Muscle of leg (tissue), 11 donors: ENCODE data around the gene RIC3. TPM values are rescaled to one million over a fixed set of nuclear protein-coding genes. Genes with fewer than 3 reads are reported as not detected.

Source experiments
- DNase-seq: peaks from one replicate; pipeline ENCODE4 v3.0.0; 2013
- H3K27ac ChIP-seq: one replicate; pipeline ENCODE4 v1.5.1; 2013; ENCODE audit warnings: mild to moderate bottlenecking, low read length, control low read depth
- H3K27me3 ChIP-seq: one replicate; pipeline ENCODE4 v1.6.1; 2013; ENCODE audit warnings: low read length; ENCODE audit not compliant: control insufficient read depth, insufficient read depth
- H3K36me3 ChIP-seq: one replicate; pipeline ENCODE4 v1.6.1; 2013; ENCODE audit warnings: low read length; ENCODE audit not compliant: control insufficient read depth, insufficient read depth
- H3K4me1 ChIP-seq: one replicate; pipeline ENCODE4 v1.6.1; 2013; ENCODE audit warnings: low read length; ENCODE audit not compliant: control insufficient read depth, insufficient read depth
- H3K4me3 ChIP-seq: one replicate; pipeline ENCODE4 v1.5.1; 2013; ENCODE audit warnings: low read length, control low read depth
- H3K9me3 ChIP-seq: replicated peaks from 2 replicates; pipeline ENCODE4 v1.6.1; 2013; ENCODE audit warnings: low read depth, low read length; ENCODE audit not compliant: control insufficient read depth
- WGBS: methylation state at CpG from one replicate; pipeline ENCODE4 v1.1.5; 2013; ENCODE audit warnings: missing lambda C conversion rate; ENCODE audit not compliant: insufficient coverage; 5-methylcytosine and 5-hydroxymethylcytosine counted together
- polyA plus RNA-seq, 8 donors: library from polyadenylated mRNA; unstranded; fragments of 120-200 nt; gene quantifications; one replicate each; pipeline versions ENCODE4 v1.2.1 to v1.2.3, GENCODE V29; 2013; ENCODE audit warnings: inconsistent platforms in 1 of 8, low replicate concordance in 1 of 8; ENCODE audit not compliant: insufficient read length in 8 of 8, insufficient read depth in 1 of 8
- total RNA-seq: library from RNA; stranded (reverse); fragments of 120-200 nt; gene quantifications from one replicate; pipeline ENCODE4 v1.2.4, GENCODE V29; 2013

RIC3 gene
- total and polyA plus RNA-seq, 9 donors: 0.18 to 1.7 (median 0.39) TPM

DNA sequence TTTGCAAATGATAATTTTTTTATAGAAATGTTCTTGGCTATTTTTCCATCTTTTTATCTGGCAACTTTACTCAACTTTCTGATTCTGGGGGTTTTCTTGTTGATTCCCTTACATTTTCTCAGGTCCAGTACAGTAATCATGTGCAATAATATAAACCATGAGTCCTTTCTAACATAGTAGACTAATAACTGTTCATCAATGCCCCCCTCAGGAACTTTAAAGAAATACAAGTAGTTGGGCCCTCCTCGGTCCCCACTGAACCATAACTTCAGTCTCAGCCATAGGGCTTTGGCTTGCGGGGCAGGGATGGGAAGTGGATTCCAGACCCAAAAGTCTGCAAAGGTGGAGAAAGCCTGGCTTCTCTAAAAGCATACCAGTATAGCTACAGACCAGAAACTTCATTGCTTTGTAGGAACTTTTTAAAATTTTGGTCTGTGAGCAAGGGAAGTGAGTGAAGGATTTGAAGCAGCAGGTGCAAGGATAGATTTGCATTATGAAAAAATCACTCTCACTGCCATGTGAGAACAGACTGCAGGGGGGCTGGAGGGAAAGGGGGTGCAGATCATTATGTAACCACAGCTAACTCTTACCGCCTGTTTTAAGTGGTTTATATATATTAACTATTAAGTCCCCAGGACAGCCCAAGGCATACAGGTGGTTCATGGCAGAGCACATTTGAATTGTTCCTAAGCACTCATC, 98.3 kb downstream of the RIC3 start:
- H3K27me3 ChIP-seq: peaks cover 21% of the 10 kb centered on the region
- no peak overlapping the region for H3K4me3 ChIP-seq
- H3K9me3 ChIP-seq: no peaks in the 10 kb centered on the region
- peak; percentile 57 for DNase-seq
- no peak overlapping the region for H3K27ac ChIP-seq
- no CpG with 5 or more reads among the region's 3 CpGs for WGBS
- H3K36me3 ChIP-seq: no peaks in the 10 kb centered on the region
- H3K4me1 ChIP-seq: peaks cover 23% of the 10 kb centered on the region

- no peak overlapping the region for H3K4me3 ChIP-seq
- 76% methylated on average over 3 of the region's 8 CpGs for WGBS
- peaks cover 21% of the 10 kb centered on the region for H3K27me3 ChIP-seq
- no peaks in the 10 kb centered on the region for H3K9me3 ChIP-seq
- H3K4me1 ChIP-seq: peaks cover 23% of the 10 kb centered on the region
- no peaks in the 10 kb centered on the region for H3K36me3 ChIP-seq
- no peak overlapping the region for H3K27ac ChIP-seq
- DNase-seq: no peak
These were observed 99.1 kb downstream of the RIC3 start for GRCh38 chr11:8069771-8070170.

DNA sequence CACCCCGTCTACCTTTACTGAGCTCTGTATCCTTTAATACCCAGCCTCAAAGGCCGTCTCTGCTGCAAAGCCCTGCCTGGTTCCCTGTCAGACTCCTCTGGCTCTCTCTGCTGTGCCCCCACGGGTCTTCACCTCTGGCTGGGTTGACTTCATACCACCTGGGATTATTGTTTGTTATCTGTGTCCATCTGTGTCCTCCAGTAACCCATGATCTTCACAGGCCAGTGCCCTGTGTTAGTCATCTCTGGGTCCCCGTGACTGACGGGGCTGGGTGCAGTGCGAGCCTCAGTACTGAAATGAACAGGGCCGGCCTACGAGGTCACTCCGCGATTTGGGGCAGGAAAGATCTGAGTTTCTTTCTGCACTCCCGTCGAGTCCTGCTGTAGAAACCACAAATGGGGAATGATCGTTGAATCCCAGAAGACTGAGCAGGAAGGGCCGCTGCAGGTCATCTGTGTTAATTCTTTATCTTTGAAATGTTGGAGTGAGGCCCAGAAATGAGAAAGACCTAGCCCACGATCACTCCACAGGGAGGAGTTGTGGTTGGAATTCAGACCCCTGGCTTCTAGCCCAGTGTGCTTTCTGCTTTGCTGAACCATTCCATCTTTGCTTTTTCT, 100.1 kb downstream of the RIC3 start:
- Histone ChIP-seq H3K4me1 (peaks cover 23% of the 10 kb centered on the region), H3K27ac (peak overlapping the region; percentile 67), H3K4me3 (no peak overlapping the region), H3K27me3 (peaks cover 21% of the 10 kb centered on the region), H3K36me3 (no peaks in the 10 kb centered on the region), H3K9me3 (no peaks in the 10 kb centered on the region)
- DNase-seq: peak; percentile 85
- WGBS: 14% methylated on average over 12 of the region's 15 CpGs

GRCh38 chr11:8067929-8068575, 100.8 kb downstream of the RIC3 start:
- H3K4me3 ChIP-seq: no peak overlapping the region
- no peaks in the 10 kb centered on the region for H3K36me3 ChIP-seq
- H3K27ac ChIP-seq: peak overlapping the region; percentile 67
- 49% methylated on average over 13 of the region's 13 CpGs for whole genome bisulfite sequencing
- no peaks in the 10 kb centered on the region for H3K9me3 ChIP-seq
- H3K27me3 ChIP-seq: peaks cover 18% of the 10 kb centered on the region
- no peak for DNase-seq
- H3K4me1 ChIP-seq: peaks cover 26% of the 10 kb centered on the region

DNA sequence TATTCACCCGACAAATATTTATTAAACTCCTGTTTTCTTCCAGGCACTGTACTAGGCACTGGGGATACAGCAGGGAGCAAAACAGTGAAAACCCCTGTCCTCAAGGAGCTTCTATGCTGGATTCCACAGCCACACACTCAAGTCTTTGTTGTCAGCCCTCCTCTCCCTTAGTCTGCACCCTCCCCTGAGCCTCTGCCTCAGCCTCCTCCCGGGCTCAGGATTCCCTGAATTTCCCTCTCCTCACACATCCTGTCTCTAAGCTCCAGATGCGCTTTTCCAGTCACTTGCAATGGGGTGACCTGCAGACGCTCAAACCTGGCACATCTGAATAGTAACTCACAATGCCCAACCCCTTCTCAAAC, 101.3 kb downstream of the RIC3 start:
- H3K4me1 ChIP-seq: peaks cover 31% of the 10 kb centered on the region
- 61% methylated on average over 3 of the region's 4 CpGs for WGBS
- H3K36me3 ChIP-seq: no peaks in the 10 kb centered on the region
- no peak for DNase-seq
- H3K9me3 ChIP-seq: no peaks in the 10 kb centered on the region
- no peak overlapping the region for H3K27ac ChIP-seq
- no peak overlapping the region for H3K4me3 ChIP-seq
- H3K27me3 ChIP-seq: peaks cover 18% of the 10 kb centered on the region

GRCh38 chr11:8066911-8067455, 101.8 kb downstream of the RIC3 start:
- H3K27me3 ChIP-seq: peaks cover 13% of the 10 kb centered on the region
- no peaks in the 10 kb centered on the region for H3K9me3 ChIP-seq
- no peak overlapping the region for H3K4me3 ChIP-seq
- peaks cover 36% of the 10 kb centered on the region for H3K4me1 ChIP-seq
- H3K27ac ChIP-seq: no peak overlapping the region
- WGBS: 48% methylated on average over 9 of the region's 10 CpGs
- DNase-seq: peak; percentile 49
- H3K36me3 ChIP-seq: no peaks in the 10 kb centered on the region

GRCh38 chr11:8066036-8066910, 102.6 kb downstream of the RIC3 start:
- Histone ChIP-seq H3K27me3 (peaks cover 8% of the 10 kb centered on the region), H3K4me3 (no peak overlapping the region), H3K9me3 (no peaks in the 10 kb centered on the region), H3K4me1 (peaks cover 36% of the 10 kb centered on the region), H3K36me3 (no peaks in the 10 kb centered on the region), H3K27ac (no peak overlapping the region)
- no peak for DNase-seq
- WGBS: 85% methylated on average over 14 of the region's 17 CpGs

DNA sequence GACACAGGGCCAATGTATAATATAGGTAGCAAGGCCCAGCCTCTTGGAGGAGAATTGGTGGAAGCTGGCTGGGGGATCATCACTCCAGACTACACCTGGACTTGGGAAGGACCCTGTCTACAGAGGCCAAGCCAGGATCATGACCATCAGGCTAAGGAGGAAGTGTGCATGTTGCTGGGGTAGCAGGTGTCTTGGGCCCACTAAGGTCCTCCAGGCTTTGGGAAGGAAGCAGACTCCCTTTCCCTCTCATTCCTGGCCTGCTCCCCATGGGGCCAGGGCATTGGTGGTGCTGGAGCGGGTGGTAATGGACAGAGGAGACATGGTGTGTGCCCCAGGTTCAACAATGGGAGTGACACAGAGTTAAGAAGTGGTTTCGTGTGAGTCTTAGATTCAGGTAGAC, 103.8 kb downstream of the RIC3 start:
- no peaks in the 10 kb centered on the region for H3K36me3 ChIP-seq
- H3K27me3 ChIP-seq: peaks cover 8% of the 10 kb centered on the region
- no peaks in the 10 kb centered on the region for H3K9me3 ChIP-seq
- H3K4me1 ChIP-seq: peaks cover 36% of the 10 kb centered on the region
- no peak for DNase-seq
- WGBS: no CpG with 5 or more reads among the region's 2 CpGs
- no peak overlapping the region for H3K27ac ChIP-seq
- H3K4me3 ChIP-seq: no peak overlapping the region

DNA sequence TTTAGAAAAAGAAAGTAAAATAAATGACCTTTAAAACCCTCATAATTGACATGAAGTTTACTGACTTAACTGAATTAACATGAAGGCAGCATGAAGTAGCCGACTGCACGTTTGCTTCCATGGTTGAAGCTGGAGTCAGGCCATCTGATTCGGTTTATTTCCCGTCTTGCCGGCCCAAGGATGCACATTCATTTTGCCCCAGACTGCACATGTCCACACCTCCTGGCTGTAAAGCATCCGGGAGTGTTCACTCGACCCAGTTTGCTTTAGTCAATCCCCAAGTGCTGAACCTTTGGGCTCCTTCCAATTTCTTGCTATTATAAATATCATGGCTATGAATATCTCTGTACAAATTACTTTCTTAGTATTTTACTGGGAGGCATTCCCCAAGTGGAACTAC, 105.5 kb downstream of the RIC3 start:
- Histone ChIP-seq H3K9me3 (no peaks in the 10 kb centered on the region), H3K4me3 (no peak overlapping the region), H3K36me3 (no peaks in the 10 kb centered on the region), H3K27ac (peak overlapping the region; percentile 3), H3K27me3 (peaks cover 8% of the 10 kb centered on the region), H3K4me1 (peaks cover 25% of the 10 kb centered on the region)
- peak; percentile 87 for DNase-seq
- 21% methylated on average over 5 of the region's 7 CpGs for WGBS
